ENCODE measurements around the gene RERE. TPM values are rescaled to one million over a fixed set of nuclear protein-coding genes. Genes with fewer than 3 reads are reported as not detected.

RERE gene
- total RNA-seq, 1 donor from 2014 or later, result 80.3 TPM

DNA sequence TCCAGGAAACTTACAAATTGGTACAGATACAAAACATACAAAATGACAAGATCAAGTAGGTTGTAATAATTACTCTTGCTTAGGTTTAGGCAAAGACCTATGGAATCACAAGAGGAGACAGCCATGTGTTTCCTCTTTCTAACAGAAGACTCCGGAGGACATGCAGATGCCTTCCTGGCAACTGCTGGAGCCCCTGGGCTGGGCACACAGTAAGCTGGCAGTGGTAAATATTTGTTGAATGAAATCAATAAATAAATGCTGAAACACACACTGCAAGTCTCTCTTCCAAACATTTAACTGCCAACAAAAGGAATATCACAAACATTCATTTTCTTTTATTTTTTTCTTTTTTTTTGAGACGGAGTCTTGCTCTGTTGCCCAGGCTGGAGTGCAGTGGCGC is 350.1 kb downstream of the RERE start:
- Histone ChIP-seq H3K36me3 (no peaks in the 10 kb centered on the region), H3K4me3 (no peak overlapping the region), H3K27ac (peak overlapping the region; percentile 22), H3K4me1 (peaks cover 45% of the 10 kb centered on the region), H3K9me3 (no peaks in the 10 kb centered on the region), H3K27me3 (no peaks in the 10 kb centered on the region)
- DNase-seq (ENCODE audit: extremely low spot score in 2 of 2), result no peak
- no peak for TF ChIP-seq POLR2A (IDR thresholded peaks at IDR 0.05)
- TF ChIP-seq CTCF (IDR thresholded peaks at IDR 0.05), result no peak
- no peak for TF ChIP-seq POLR2AphosphoS5 (IDR thresholded peaks at IDR 0.05; ENCODE audit: insufficient read depth in 1 of 2, low read depth in 1 of 2)
- intact Hi-C loops (cut with DNase I), result no loop called here

- H3K4me1 ChIP-seq, result peaks cover 61% of the 10 kb centered on the region
- TF ChIP-seq POLR2A (IDR thresholded peaks at IDR 0.05) (no peak), POLR2AphosphoS5 (IDR thresholded peaks at IDR 0.05; ENCODE audit: insufficient read depth in 1 of 2, low read depth in 1 of 2) (no peak), CTCF (IDR thresholded peaks at IDR 0.05) (no peak)
- no peaks in the 10 kb centered on the region for H3K9me3 ChIP-seq
- no peaks in the 10 kb centered on the region for H3K27me3 ChIP-seq
- H3K27ac ChIP-seq, result peak overlapping the region; percentile 77
- DNase-seq (ENCODE audit: extremely low spot score in 2 of 2), result no peak
- H3K36me3 ChIP-seq, result no peaks in the 10 kb centered on the region
- H3K4me3 ChIP-seq, result peak overlapping the region in 1 of 2 donors; percentile 11
- intact Hi-C loops (cut with DNase I), result no loop called here
Observed at GRCh38 chr1:8465692-8466091, 351.7 kb downstream of the RERE start.

DNA sequence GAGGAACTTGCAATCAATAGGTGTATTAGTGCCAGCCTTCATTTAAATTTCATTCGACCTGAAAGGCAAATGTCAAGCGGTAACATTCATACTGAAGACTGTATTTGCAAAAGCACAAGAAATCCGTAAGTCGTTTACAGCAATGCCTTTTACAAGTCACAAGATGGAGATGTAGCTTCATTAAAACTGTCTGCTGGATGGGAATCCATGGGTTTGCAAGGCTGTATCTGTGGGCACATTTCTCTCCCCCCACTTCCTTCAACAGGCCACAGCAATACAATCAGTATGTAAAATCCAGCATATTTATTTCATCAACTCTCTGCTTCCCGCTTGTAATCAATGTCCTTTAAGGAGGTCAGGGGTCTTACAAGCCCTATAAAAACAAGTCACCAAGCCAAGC is 352.4 kb downstream of the RERE start:
- peaks cover 63% of the 10 kb centered on the region for H3K4me1 ChIP-seq
- TF ChIP-seq CTCF (IDR thresholded peaks at IDR 0.05) (peak in 1 of 3 experiments; percentile 25), POLR2AphosphoS5 (IDR thresholded peaks at IDR 0.05; ENCODE audit: insufficient read depth in 1 of 2, low read depth in 1 of 2) (no peak), POLR2A (IDR thresholded peaks at IDR 0.05) (no peak)
- no peak for DNase-seq (ENCODE audit: extremely low spot score in 2 of 2)
- intact Hi-C loops (cut with DNase I), result no loop called here
- H3K36me3 ChIP-seq, result no peaks in the 10 kb centered on the region
- peak overlapping the region; percentile 77 for H3K27ac ChIP-seq
- no peaks in the 10 kb centered on the region for H3K9me3 ChIP-seq
- no peak overlapping the region for H3K4me3 ChIP-seq
- H3K27me3 ChIP-seq, result no peaks in the 10 kb centered on the region

DNA sequence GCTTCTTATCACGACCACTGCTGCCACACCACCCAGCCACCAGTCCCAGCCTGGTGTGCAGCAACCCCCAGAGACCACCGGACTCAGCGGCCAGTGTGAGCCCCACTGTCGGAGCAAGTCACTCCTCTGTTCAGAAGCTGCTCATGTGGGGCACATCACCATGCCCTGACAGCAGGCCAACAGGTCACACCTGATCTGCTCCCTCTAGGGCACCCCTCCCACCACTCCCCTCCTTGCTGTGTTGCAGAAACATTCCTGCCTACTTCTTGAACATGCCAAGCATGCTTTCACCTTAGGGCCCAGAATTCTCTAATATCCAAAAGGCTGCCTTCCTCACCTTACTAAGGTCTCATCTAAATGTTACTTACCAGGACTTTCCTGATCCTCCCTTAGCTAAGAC is 353.1 kb downstream of the RERE start:
- Histone ChIP-seq H3K9me3 (no peaks in the 10 kb centered on the region), H3K36me3 (no peaks in the 10 kb centered on the region), H3K4me3 (no peak overlapping the region), H3K27ac (peak overlapping the region; percentile 77), H3K4me1 (peaks cover 63% of the 10 kb centered on the region), H3K27me3 (no peaks in the 10 kb centered on the region)
- TF ChIP-seq POLR2A (IDR thresholded peaks at IDR 0.05) (no peak), CTCF (IDR thresholded peaks at IDR 0.05) (no peak), POLR2AphosphoS5 (IDR thresholded peaks at IDR 0.05; ENCODE audit: insufficient read depth in 1 of 2, low read depth in 1 of 2) (no peak)
- intact Hi-C loops (cut with DNase I), result no loop called here
- no peak for DNase-seq (ENCODE audit: extremely low spot score in 2 of 2)

GRCh38 chr1:8463144-8463927 is 354.1 kb downstream of the RERE start:
- Histone ChIP-seq H3K4me1 (peaks cover 63% of the 10 kb centered on the region), H3K4me3 (no peak overlapping the region), H3K9me3 (no peaks in the 10 kb centered on the region), H3K36me3 (no peaks in the 10 kb centered on the region), H3K27ac (peak overlapping the region; percentile 77), H3K27me3 (no peaks in the 10 kb centered on the region)
- no peak for DNase-seq (ENCODE audit: extremely low spot score in 2 of 2)
- TF ChIP-seq POLR2AphosphoS5 (IDR thresholded peaks at IDR 0.05; ENCODE audit: insufficient read depth in 1 of 2, low read depth in 1 of 2) (no peak), POLR2A (IDR thresholded peaks at IDR 0.05) (no peak), CTCF (IDR thresholded peaks at IDR 0.05) (no peak)
- intact Hi-C loops (cut with DNase I), result no loop called here
